AG08396 (cell line): ENCODE results near the gene FHL5.
"Not testable (repeated sequence)": the region's sequence is repeated elsewhere in the genome, so short reads cannot be mapped to it uniquely, and the experiment has no call there.

Source experiments
- DNase-seq: peaks from one replicate; pipeline ENCODE4 v3.0.0; 2012; ENCODE audit warnings: low spot score, mixed read lengths

FHL5 gene

DNA sequence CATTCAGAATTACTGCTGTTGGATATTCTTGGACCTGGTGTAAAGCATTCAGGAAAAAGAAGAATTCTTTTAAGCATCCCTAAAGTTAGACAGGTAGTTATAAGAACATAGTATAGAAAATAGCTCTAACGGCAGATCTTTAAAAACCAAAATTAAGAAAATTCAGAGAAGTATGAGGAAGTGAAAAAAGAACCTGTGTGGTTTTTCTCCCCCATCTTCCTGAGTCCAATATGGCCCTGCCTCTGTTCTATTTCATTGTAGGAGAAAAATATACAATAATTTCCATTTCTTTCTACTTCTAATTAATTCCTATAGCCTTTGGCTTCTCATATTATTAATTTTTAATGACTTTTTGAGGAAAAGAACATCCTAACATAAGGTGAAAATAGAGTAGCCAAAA, 47.1 kb downstream of the FHL5 start:
- DNase-seq = no peak

DNA sequence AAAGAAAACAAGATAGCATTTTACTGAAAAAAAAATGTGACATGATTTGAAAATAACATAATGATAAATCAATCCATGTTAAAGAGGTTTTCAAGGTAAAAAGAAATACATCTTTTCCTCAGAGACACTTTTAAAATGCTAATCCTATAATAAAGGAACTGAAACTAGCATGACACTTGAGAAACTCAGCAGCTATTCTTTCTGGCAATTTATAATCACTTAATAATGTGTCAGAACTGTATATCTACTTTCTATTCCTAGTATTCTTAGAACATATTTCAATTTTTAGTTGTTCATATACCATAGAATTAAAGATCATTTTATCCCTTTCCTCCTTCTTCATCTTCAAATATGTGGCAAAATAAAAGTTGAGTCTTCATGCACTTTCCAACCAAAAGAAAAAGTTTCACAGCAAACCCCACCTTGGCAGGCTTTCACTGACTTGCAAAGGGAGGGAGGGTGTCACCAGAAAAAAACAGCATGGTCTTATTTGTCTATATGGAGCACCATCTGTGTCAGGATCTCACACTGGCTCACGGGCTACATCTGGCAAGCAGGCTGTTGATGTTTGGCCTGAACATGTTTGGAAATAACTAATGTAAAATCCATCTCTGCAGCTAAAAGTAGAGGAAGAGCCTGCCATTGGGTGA, 48.5 kb downstream of the FHL5 start:
- no peak for DNase-seq

DNA sequence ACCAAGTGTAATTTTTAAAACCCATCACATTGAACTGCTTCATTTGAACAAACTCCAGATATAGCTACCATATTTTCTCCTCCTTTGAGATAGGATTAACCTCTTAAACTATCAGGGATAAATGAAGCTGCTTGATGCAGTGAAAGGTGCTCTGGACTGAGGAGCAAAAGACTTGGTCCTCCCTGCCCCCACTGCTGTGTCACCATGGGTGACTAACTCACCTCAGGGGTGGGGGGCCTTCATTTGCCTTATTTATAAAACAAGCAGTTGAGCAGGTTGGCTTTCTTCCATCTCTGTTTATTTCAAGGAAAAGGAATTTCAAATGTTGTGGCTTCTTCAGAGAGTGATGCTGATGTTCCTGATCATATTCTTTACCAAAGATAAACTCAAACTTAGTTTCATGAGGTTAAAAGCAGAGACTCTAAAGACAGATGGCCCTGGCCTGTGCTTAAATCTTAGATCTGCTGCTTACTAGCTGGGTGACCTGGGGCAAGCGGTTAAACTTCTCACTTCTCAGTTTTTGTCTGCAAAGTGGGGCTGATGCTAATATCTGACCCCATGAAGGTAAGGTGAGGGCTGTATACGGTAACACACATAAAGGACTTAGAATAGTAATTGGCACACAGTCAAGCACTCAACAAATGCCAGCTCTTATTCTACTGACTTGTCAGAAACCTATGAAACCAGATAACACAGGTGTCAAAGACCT, 50.5 kb downstream of the FHL5 start:
- DNase-seq = no peak

DNA sequence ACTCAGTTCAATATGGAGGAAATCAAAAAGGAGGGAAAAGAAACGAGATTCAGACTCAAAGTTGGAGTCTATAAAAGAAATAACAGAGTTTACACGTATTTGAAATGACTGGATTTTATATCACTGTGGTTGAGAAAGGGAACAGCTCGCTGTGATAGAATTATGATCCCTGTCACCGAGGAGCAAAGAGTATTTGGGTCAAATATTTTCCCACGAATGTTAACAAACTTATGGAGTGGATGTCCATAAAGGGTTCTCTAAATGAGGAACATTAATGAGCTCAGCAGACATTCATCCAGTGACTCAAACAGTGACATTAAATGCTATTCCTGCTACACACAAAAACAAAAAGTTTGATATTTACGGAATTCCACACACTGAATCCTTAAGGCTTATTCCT, 57.9 kb downstream of the FHL5 start:
- no peak for DNase-seq

DNA sequence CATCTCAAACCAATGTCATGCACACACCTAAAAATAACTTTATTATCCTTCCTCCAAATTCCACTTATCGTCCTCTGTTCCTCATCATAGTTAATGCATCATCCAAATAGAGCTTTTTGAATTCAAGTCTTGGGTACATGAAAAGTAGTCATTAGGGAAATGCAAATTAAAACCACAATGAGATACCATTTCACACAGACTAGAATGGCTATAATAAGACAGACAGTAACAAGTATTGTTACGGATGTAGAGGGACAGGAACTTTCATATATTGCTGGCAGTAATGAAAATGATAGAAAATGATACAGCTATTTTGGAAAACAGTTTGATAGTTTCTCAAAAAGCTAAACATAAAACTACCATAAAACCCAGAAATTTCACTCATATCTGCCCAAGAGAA, 59.1 kb downstream of the FHL5 start:
- no peak for DNase-seq

DNA sequence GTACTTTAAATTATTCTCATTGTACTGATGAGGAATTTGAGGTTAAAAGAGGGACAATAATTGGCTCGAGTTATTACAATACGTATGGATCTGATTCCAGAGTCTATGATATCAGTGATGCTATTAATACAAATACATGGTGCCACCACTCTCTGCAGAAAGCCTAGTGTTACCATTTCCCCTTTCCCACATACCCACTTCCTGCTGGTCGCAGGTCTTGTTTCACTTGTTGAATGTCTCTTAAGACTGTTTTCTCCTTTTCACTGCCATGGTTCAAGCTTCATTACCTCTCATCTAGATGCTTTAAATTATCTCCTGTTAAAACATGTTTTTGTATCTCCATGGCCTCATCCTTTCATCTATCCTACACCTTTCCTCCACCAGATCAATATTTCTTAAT, 62.0 kb downstream of the FHL5 start:
- no peak for DNase-seq

DNA sequence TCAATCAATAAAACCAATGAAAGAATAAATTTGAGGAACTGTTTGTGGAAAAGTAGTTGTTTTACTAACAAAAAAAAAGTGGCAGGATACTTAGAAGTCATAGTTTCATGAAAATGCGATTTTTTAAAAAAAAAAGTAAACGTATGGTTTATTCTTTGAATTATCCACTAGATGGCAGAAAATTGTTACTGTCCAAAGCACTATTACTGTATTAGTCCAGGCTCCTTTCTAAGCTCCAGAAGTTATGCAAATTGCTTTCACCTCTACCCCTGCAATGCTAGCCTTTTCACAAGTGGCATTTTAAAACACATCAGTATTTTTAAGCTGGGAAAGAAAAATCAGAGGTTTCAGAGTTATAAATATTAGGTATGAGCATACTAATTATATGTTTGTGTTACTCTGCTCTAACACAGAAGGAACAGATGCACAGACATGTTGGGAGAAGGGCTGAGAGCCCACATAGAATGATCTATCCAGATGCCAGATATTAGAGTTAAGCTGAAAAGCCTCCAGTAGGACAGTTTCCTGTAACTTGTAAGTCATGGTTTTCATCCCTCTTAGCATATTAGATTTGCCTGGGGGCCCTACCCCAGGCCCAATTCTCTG, 63.9 kb downstream of the FHL5 start:
- DNase-seq = peak; percentile 23

DNA sequence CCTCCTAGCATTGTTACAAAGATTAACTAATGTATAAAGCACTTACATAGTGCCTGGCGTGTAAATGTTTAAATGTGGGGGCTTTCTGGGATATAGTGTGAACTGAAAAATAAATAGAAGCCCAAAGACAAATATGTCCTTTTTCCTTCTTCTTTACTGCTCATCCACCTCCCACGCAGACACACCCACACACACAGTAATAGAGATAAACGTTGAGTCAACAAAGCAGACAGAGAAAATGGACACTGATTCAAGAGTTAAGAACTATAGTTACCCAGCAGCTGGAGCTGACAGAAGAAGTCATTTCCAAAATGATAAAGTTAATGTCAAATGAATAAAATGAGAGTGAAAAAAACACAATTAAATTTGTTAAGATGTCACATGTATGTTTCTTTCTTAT, 68.3 kb downstream of the FHL5 start:
- DNase-seq = no peak

DNA sequence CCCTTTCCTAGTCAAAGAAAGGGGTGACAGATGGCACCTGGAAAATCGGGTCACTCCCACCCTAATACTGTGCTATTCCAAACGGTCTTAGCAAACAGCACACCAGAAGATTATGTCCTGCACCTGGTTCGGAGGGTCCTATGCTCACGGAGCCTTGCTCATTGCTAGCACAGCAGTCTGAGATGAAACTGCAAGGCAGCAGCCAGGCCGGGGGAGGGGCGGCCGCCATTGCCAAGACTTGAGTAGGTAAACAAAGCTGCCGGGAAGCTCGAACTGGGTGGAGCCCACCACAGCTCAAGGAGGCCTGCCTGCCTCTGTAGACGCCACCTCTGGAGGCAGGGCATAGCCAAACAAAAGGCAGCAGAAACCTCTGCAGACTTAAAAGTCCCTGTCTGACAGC, 75.1 kb downstream of the FHL5 start:
- not testable (repeated sequence) for DNase-seq

DNA sequence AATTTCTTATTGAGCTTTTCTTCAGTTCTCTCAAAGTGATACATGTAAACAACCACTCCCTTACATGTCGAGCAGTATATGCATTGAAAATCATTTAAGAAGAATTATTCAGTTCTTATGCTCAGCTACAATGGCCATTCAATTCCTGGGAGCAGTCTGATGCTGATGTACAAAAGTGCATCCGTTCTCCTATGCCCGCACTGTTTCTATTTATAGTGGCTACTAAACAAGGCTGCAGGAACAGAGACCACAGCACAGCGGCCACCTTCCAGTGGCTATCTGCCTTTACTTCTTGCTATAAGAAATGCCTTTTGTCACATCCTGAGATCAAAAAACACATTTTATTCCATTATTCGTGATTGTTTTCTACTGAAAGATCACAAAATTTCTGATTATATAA, 82.2 kb downstream of the FHL5 start:
- DNase-seq = no peak

DNA sequence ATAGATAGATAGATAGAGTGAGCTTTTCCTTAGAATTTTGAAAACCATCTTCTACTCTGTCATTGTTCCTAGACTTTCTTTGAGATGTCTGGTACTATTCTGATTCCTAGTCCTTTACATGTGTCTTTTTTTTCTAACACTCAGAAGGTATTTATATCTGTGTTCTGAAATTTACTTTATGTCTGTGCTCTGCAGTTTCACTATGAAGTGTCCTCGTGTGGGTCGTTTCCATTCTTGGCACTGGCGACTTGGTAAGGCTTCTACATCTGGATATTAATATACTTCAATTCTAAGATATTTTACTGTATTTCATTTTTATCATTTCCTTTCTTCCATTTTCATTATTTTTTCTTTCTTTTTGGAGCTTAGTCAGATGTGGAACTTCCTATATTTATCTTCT, 87.0 kb downstream of the FHL5 start:
- DNase-seq = no peak

DNA sequence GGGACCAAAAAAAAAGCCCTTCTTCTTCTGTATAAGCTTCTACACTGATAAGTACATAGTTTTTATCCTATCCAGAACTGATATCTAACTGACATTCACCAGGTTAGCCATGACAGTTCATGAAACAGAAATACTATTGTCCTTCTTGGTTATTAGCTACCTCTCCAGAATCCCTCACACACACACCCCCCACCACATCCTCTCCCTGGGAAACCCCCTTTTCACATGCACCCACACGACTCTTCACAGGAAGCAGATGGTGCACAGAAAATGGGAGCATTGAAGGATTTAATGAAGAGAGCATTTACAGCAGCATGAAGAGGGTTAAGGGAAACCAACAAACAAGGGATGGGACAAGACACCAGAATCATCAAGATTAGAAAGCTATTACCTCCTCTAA, 88.9 kb downstream of the FHL5 start:
- DNase-seq = no peak

DNA sequence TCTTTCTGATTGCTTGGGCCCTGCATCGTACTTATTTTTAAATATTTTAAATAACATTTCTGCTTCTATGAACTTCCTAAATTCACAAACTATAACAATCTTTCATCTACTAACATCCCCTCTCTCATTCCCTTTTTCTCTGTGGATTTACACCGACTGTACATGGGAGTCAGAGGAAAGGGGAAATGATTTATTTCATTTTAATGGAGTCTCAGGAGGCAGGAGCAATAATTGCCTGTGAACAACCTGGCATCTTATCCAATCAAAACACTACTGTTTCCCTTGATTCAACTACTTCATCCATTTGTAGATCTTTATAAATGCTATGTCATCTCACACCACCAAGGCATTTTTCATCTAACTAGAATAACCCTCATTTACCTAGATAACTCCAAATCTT, 89.6 kb downstream of the FHL5 start:
- DNase-seq = no peak

DNA sequence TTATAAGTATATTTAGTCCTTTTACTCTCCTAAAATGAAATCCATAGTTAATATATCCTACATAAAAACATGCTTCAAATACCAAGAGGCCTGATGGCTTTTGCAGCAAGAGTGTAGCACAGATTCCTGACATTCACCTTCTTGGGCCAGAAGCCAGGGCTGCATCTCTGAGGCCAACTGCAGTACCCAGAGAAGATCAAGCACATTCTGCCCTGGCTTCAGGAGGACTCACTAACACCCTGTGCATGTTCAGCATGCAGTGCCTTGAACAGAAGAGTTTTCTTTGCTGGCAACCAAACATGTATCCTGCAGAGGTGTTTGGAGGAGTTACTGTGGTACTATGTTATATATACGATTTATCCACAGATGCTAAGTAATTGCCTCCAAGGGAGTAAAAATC, 90.3 kb downstream of the FHL5 start:
- no peak for DNase-seq

DNA sequence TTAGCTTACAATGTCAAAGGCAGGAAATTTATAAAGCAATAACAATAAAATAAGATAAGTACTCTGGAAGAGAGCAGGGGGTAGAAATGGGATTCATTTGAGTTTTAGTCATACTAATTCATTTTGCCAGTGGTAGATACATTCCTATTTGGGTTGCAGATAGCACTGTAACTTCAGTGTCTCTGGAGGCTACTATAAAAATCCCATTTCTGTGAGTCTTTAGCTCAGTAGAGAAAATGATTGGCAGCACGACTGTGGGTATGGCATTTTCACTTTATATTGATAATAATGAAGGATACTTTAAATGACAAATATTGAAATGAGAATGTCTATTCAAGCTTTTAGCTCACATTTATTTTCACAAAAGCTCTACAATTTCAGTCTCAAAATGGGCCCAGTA, 93.6 kb downstream of the FHL5 start:
- DNase-seq = no peak

DNA sequence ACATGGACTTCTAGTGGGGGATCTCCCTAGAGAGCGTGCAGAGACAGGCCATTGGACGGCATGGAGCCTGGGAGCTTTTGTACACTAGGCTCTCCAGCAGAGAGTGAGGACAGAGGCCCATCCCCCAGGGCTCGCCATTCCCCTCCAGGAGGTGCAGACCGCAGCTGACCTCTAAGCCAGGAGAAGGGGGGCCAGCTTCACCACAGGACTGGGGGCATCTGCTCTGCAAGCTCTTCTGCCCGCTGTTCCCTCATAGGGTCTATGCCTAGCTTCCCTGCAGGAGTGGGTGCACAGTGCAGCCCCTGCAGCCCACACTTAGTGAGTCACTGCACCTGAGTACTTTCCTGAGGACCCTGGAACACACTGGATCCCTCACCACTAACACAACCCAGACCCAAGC, 94.4 kb downstream of the FHL5 start:
- DNase-seq = no peak

DNA sequence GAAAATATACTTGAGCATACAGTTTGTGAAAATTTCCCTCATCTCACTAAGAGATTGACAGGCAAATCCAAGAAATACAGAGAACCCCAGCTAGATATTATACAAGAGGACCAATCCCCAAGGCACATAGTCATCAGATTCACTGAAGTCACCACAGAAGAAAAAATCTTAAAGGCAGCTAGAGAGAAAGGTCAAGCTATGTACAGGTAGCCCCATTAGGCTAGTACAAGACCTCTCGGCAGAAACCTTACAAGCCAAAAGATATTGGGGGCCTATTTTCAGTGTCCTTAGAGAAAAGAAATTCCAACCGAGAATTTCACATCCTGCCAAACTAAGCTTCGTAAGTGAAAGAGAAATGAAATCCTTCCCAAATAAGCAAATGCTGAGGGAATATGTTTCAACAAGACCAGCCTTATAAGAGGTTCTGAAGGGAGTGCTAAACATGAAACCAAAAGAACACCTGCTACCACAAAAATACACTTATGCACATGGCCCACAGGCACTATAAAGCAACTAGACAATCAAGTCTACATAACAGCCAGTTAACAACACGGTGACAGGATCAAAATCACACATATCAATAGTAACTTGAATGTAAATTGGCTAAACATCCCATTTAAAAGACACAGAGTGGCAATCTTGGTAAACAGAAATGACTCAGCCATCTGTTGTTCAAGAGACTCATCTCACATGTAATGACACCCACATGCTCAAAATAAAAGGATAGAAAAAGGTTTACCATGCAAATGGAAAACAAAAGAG, 96.3 kb downstream of the FHL5 start:
- DNase-seq = no peak
